ENCODE results near the gene DOP1B.

- TF ChIP-seq CTCF (IDR thresholded peaks at IDR 0.05) (no peak), POLR2A (IDR thresholded peaks at IDR 0.05) (no peak)
Observed at GRCh38 chr21:36148886-36149285, 7.7 kb upstream of the DOP1B start.

Data from lower leg skin (tissue), 3 donors.